Loucy (cell line): ENCODE measurements around the gene PNMA3.

Experiments
- EZH2phosphoT487 ChIP-seq: fragments of 200-600 bp; IDR thresholded peaks from 2 replicates; pipeline ENCODE4 v1.6.1; 2018; ENCODE audit warnings: antibody characterized with exemption, mild to moderate bottlenecking, moderate library complexity, borderline replicate concordance
- TF ChIP-seq, protein P1 (sequence below): fragments of 200-600 bp; sonication (generic); conservative IDR thresholded peaks from 2 replicates; pipeline ENCODE4 v1.5.1; 2014; ENCODE audit warnings: mild to moderate bottlenecking, antibody characterized with exemption, low read length

GRCh38 chrX:153059191-153060094 lies 3.2 kb downstream of the PNMA3 start:
- TF ChIP-seq, protein P1, sequence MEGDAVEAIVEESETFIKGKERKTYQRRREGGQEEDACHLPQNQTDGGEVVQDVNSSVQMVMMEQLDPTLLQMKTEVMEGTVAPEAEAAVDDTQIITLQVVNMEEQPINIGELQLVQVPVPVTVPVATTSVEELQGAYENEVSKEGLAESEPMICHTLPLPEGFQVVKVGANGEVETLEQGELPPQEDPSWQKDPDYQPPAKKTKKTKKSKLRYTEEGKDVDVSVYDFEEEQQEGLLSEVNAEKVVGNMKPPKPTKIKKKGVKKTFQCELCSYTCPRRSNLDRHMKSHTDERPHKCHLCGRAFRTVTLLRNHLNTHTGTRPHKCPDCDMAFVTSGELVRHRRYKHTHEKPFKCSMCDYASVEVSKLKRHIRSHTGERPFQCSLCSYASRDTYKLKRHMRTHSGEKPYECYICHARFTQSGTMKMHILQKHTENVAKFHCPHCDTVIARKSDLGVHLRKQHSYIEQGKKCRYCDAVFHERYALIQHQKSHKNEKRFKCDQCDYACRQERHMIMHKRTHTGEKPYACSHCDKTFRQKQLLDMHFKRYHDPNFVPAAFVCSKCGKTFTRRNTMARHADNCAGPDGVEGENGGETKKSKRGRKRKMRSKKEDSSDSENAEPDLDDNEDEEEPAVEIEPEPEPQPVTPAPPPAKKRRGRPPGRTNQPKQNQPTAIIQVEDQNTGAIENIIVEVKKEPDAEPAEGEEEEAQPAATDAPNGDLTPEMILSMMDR = no peak
- no peak for TF ChIP-seq EZH2phosphoT487
